ENCODE measurements around the gene CCHCR1. TPM values are rescaled to one million over a fixed set of nuclear protein-coding genes. Genes with fewer than 3 reads are reported as not detected.
"Not testable (repeated sequence)": the region's sequence is repeated elsewhere in the genome, so short reads cannot be mapped to it uniquely, and the experiment has no call there.

Gene CCHCR1
- total RNA-seq, 1 donor from 2014 or later, result 21.7 TPM

DNA sequence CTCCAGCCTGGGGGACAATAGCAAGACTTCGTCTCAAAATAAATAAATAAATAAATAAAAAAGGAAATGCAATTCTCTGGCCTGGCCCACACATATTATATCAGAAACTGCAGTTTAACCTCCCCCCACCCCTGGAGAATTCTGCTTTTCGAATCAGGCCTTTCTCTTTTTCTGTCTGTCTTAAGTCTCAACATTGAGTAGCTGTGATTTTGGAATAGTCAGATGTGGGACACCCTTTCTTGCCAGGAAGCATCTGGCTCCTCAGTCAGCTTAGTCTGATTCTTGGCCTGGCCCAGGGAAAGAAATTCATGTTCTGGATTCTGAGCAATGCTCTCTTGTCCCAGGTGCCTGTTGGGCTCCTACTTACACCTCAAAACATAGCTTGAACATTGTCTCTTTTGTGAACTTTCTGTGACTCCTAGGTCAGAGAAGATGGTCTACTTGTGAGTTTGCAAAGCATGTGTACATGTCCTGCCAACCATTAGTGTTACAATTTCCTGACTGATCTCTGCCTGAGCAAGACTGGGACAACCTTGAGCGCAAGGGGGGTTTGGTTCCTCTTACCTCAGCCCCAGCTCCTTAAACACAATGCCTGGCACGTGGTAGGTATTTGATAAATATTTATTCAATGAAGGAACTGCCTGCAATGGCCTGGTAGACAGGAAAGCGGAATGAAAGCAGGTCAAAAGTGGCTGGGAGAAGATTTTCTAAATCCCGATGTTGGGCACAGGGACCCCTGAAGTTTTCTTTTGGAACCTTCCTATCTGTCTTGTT lies 36.6 kb upstream of the CCHCR1 start:
- DNase-seq (ENCODE audit: low spot score), result no peak
- H3K36me3 Mint-ChIP-seq (ENCODE audit: low read depth, unreplicated experiment), result no peaks in the 10 kb centered on the region
- no peaks in the 10 kb centered on the region for H3K4me1 Mint-ChIP-seq (ENCODE audit: unreplicated experiment)
- no peak for TF ChIP-seq CTCF (IDR thresholded peaks at IDR 0.05; ENCODE audit: unreplicated experiment)
- no peak overlapping the region for H3K27ac Mint-ChIP-seq (ENCODE audit: unreplicated experiment)
- peaks cover 4% of the 10 kb centered on the region for H3K27me3 Mint-ChIP-seq (ENCODE audit: unreplicated experiment)
- H3K4me3 Mint-ChIP-seq (ENCODE audit: unreplicated experiment), result peak overlapping the region; percentile 56
- no peaks in the 10 kb centered on the region for H3K9me3 Mint-ChIP-seq (ENCODE audit: unreplicated experiment)

- Mint-ChIP-seq H3K9me3 (ENCODE audit: unreplicated experiment) (no peaks in the 10 kb centered on the region), H3K4me1 (ENCODE audit: unreplicated experiment) (no peaks in the 10 kb centered on the region), H3K4me3 (ENCODE audit: unreplicated experiment) (no peak overlapping the region), H3K27ac (ENCODE audit: unreplicated experiment) (no peak overlapping the region), H3K36me3 (ENCODE audit: low read depth, unreplicated experiment) (no peaks in the 10 kb centered on the region), H3K27me3 (ENCODE audit: unreplicated experiment) (peaks cover 4% of the 10 kb centered on the region)
- DNase-seq (ENCODE audit: low spot score), result no peak
- no peak for TF ChIP-seq CTCF (IDR thresholded peaks at IDR 0.05; ENCODE audit: unreplicated experiment)
These were observed 35.6 kb upstream of the CCHCR1 start for GRCh38 chr6:31193206-31193605.

DNA sequence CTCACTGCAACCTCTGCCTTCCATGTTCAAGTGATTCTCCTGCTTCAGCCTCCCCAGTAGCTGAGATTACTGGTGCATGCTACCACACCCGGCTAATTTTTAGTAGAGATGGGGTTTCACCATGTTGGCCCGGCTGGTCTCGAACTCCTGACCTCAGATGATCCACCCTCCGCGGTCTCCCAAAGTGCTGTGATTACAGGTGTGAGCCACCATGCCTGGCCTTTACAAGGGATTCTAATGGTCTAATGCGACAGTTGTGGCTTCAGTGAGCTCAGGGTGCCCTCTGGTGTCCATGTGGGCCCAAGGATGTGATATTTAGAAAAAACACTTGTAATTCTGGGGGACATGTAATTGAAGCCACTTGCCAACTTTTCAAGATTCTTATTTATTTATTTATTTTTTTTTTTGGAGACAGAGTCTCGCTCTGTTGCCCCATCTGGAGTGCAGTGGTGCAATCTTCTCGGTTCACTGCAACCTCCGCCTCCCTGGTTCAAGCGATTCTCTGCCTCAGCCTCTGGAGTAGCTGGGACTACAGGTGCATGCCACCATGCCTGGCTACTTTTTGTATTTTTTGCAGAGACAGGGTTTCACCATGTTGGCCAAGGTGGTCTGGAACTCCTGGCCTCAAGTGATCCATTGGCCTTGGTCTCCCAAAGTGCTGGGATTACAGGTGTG lies 35.0 kb upstream of the CCHCR1 start:
- peak; percentile 57 for DNase-seq (ENCODE audit: low spot score)
- not testable (repeated sequence) for H3K9me3 Mint-ChIP-seq (ENCODE audit: unreplicated experiment); H3K27ac Mint-ChIP-seq (ENCODE audit: unreplicated experiment); H3K27me3 Mint-ChIP-seq (ENCODE audit: unreplicated experiment); H3K36me3 Mint-ChIP-seq (ENCODE audit: low read depth, unreplicated experiment); H3K4me1 Mint-ChIP-seq (ENCODE audit: unreplicated experiment); H3K4me3 Mint-ChIP-seq (ENCODE audit: unreplicated experiment)
- peak; percentile 22 for TF ChIP-seq CTCF (IDR thresholded peaks at IDR 0.05; ENCODE audit: unreplicated experiment)

GRCh38 chr6:31190488-31190887 lies 32.9 kb upstream of the CCHCR1 start:
- no peaks in the 10 kb centered on the region for H3K4me1 Mint-ChIP-seq (ENCODE audit: unreplicated experiment)
- H3K9me3 Mint-ChIP-seq (ENCODE audit: unreplicated experiment), result no peaks in the 10 kb centered on the region
- TF ChIP-seq CTCF (IDR thresholded peaks at IDR 0.05; ENCODE audit: unreplicated experiment), result no peak

GRCh38 chr6:31189223-31189622 lies 31.6 kb upstream of the CCHCR1 start:
- not testable (repeated sequence) for H3K27ac Mint-ChIP-seq (ENCODE audit: unreplicated experiment); H3K27me3 Mint-ChIP-seq (ENCODE audit: unreplicated experiment); H3K36me3 Mint-ChIP-seq (ENCODE audit: low read depth, unreplicated experiment); H3K4me3 Mint-ChIP-seq (ENCODE audit: unreplicated experiment); DNase-seq (ENCODE audit: low spot score); H3K4me1 Mint-ChIP-seq (ENCODE audit: unreplicated experiment); H3K9me3 Mint-ChIP-seq (ENCODE audit: unreplicated experiment)

More at GRCh38 chr6:31190488-31190887, 32.9 kb upstream of the CCHCR1 start:
- DNase-seq (ENCODE audit: low spot score), result no peak
- no peaks in the 10 kb centered on the region for H3K27me3 Mint-ChIP-seq (ENCODE audit: unreplicated experiment)
- no peak overlapping the region for H3K4me3 Mint-ChIP-seq (ENCODE audit: unreplicated experiment)
- no peaks in the 10 kb centered on the region for H3K36me3 Mint-ChIP-seq (ENCODE audit: low read depth, unreplicated experiment)
- H3K27ac Mint-ChIP-seq (ENCODE audit: unreplicated experiment), result no peak overlapping the region
